ENCODE data around the gene TIMMDC1. TPM values are rescaled to one million over a fixed set of nuclear protein-coding genes. Genes with fewer than 3 reads are reported as not detected.
A peak's percentile ranks its signal among the peaks of the same experiment; 100 is the strongest.

TIMMDC1 gene
- total and polyA plus RNA-seq, 9 of the 15 experiments (the other 6 are each of a cell fraction or from before 2014, with no cell fraction given), result 62.1 to 226 (median 86.6) TPM

DNA sequence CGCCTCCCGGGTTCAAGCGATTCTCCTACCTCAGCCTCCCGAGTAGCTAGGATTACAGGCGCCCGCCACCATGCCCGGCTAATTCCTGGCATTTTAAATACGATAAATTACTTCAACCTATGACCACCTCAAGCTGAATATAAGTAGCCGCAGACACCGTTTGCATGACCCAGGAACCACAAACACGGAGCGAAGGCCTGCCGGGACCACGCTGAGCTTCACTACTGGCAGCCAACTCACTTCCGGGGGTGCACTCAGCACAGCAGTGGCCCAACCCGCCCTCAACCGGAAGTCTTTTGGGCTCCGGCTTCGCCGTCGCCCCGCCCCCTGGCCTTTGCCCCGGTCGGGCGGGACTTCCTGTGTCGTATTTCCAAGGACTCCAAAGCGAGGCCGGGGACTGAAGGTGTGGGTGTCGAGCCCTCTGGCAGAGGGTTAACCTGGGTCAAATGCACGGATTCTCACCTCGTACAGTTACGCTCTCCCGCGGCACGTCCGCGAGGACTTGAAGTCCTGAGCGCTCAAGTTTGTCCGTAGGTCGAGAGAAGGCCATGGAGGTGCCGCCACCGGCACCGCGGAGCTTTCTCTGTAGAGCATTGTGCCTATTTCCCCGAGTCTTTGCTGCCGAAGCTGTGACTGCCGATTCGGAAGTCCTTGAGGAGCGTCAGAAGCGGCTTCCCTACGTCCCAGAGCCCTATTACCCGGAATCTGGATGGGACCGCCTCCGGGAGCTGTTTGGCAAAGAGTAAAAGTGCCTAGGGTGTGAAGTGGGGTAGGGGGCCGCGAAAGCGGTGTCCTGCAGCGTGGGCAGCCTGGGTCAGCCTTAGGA lies at the start of gene TIMMDC1 (continued):
- TF ChIP-seq ZNF518B (CRISPR knock-in tag; IDR thresholded peaks at IDR 0.05) (no peak), ATF7 (IDR thresholded peaks at IDR 0.05) (peak; percentile 71), CEBPZ (IDR thresholded peaks at IDR 0.05; ENCODE audit: borderline replicate concordance, low read depth, low read length) (no peak), NFIC (IDR thresholded peaks at IDR 0.05) (0 out of 2 replicates have a peak, but pooled peaks have one; percentile 6), CREB5 (CRISPR knock-in tag; IDR thresholded peaks at IDR 0.05) (no peak), MAFK (IDR thresholded peaks at IDR 0.05; ENCODE audit: low read length) (no peak), SMARCB1 (IDR thresholded peaks at IDR 0.05; ENCODE audit: insufficient read length, low read depth) (no peak), ZNF12 (CRISPR knock-in tag; IDR thresholded peaks at IDR 0.05) (no peak), TCF7L2 (IDR thresholded peaks at IDR 0.05; ENCODE audit: low read depth, low read length) (no peak), CBFA2T2 (conservative IDR thresholded peaks at IDR 0.05) (no peak)
- TF ChIP-seq, protein P1, sequence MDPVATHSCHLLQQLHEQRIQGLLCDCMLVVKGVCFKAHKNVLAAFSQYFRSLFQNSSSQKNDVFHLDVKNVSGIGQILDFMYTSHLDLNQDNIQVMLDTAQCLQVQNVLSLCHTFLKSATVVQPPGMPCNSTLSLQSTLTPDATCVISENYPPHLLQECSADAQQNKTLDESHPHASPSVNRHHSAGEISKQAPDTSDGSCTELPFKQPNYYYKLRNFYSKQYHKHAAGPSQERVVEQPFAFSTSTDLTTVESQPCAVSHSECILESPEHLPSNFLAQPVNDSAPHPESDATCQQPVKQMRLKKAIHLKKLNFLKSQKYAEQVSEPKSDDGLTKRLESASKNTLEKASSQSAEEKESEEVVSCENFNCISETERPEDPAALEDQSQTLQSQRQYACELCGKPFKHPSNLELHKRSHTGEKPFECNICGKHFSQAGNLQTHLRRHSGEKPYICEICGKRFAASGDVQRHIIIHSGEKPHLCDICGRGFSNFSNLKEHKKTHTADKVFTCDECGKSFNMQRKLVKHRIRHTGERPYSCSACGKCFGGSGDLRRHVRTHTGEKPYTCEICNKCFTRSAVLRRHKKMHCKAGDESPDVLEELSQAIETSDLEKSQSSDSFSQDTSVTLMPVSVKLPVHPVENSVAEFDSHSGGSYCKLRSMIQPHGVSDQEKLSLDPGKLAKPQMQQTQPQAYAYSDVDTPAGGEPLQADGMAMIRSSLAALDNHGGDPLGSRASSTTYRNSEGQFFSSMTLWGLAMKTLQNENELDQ (CRISPR knock-in tag; IDR thresholded peaks at IDR 0.05; ENCODE audit: borderline replicate concordance), result no peak
